Inflammatory macrophage treated with lipopolysaccharide for 4 hours (primary cell): ENCODE results near the gene GABRB3.

ENCODE experiments used
- DNase-seq: peaks from one replicate; pipeline ENCODE4 v3.0.0-alpha.2; 2020

Gene GABRB3

DNA sequence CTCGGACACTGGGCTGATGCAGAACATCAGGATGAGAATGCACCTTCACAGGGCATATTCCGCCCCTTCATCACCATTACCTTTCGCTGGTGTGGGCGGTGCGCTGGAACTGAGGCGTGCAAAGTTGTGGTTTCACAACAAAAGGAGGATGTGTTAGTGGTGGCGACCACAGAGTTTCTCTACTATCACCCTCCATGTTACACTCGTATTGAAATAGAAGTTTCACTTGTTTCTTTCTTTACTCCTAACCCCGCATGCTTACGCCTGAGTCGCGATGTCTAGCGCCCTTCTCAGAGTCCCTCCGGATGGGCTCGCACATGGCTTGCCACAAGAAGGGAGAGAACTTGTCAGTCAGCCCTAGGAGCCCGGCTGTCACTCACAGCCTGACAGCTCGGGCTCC, 148.7 kb downstream of the GABRB3 start:
- DNase-seq, result no peak

DNA sequence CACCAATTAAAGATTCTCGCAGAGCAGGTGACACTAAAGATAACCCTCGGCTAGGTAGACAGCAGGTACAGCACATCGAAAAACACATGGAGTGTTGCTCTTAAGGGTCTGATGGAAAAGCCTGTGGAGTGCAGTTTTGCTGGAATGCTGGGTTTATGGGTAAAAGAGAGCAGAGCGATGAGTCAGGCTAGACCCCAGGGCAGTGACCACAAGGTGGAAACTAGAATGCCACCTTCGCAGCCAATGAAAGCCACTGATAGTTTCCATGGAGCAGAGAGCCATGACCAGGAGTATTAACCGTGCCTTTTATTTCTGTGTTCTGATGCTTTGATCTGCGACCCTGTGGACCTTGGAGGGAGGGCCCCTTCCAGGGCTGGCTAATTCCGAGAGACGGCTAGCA, 149.8 kb downstream of the GABRB3 start:
- DNase-seq, result no peak

DNA sequence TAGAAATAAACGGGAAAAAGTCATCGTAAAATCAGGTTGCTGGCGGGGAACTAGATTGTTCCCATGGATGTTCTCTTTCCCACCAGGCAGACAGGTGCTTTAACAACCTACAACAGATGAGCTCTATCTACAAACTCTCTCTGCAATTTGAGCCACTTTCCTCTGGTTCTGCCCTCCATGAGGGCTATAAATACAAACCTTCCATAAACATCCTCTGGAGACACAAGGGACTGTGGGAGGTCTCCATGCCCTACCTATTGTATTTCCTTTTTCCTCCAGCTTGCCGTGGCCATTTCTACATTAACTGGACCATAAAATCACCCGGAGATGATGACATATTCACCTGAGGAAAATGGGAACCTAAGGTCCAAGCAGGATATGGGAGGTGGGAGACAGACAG, 151.1 kb downstream of the GABRB3 start:
- DNase-seq, result no peak

DNA sequence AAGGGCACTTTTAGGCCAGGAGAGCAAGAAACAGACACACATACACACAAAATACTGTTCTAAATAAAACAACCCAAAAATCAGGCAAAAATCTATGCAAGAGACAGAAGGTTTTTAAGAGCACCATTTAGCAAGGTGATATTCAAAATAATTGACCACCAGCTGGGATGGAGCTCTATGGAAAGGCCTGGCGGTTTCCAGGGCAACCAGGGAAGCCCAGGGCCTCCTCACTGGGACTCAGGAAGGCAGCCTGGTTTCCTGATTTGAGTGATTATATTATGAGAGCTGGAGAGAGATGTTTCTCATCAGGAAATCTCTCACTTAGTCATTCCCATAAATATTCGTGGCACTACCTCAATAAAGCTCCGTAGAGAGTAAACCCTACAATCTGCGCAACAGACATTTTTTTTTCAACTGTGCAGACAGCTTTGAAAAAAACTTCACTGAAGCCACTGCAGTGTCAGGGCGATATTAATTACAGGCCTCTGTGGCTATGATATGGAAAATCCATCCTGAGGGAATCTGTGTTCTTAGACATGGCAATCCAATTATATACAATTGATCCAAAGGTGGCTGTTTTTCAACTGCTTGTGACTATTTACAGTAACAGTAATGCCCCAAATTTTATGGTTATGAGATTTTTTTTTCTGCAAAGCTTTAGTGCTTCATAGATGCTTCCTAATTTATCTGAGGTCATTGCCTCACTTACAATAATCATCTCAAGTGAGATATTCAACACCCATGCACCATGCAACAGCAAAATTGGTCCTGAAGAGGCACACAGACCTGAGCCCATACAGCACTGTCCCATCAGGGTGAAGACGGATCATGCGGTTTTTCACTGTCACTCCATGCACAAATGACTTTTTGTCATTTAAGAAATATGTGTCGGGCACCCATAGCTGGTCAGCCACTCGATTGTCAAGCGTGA, 152.1 kb downstream of the GABRB3 start:
- DNase-seq, result no peak

DNA sequence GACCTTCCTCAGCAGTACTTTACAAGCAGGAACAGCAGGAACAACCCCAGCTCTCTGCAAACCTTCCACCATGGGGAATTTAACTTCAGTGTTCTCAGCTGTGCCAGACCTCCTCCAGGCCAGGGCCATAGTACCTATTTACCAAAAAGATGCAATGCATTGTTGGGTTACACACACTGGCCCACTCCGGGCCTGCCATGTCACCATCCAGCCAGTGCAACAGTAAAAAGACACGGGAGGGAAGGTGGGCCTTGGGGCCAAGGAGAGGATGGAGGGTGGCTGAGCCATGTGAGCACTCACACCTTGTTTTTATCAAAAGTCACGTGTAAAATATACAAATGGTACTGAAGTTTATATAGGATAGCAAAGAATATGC, 157.0 kb downstream of the GABRB3 start:
- no peak for DNase-seq

DNA sequence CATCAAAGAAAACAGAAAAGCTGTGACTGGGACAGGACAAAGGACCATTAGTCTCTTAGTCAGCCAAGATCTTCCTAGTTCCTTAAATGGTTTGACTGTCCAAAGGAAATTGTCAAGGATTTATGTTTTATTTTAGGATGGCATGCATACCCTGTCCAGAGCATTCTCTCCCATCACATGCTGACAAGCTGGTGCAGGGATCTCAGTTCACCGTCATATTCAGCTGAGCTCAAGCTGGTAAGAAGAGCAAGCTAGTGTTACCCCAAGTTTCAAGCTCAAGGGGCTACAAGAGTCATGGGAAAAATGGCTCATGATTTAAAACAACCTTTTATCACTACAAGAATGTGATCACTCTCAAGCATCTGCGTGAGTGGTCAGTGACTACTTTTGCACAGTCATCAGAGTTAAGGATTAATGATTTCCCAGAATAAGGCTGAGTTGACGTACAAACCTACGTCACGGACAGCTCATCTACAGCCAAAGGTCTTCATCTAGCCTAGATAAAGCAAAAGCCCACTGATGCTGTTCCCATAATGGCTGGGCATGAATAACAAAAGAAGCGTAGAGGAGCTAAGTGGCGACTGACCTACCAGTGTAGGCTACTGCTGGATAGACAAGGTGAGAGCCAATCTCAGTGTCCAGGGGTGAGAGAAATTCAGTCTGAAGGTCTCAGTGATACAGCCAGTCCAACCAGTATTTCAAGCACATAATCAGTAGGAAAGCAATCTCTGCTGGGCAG, 157.5 kb downstream of the GABRB3 start:
- DNase-seq, result no peak

DNA sequence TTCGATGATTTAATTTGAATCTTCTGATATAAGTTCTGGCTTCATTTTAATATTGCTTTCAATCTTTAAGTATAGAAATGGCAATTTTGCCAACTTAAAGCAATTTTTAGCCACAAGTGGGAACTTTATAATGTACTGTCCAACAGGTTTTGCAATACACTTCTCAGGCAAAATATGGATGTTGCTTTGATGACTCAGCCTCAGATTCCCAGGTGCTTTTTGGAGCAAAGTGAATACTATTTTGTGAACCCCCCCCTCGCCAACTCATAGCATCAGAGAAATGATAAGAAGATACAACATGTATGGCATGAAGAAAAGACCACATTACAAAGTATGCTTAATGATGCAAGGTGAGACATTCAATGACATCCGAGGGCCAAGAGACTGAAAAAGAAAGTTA, 158.1 kb downstream of the GABRB3 start:
- no peak for DNase-seq

DNA sequence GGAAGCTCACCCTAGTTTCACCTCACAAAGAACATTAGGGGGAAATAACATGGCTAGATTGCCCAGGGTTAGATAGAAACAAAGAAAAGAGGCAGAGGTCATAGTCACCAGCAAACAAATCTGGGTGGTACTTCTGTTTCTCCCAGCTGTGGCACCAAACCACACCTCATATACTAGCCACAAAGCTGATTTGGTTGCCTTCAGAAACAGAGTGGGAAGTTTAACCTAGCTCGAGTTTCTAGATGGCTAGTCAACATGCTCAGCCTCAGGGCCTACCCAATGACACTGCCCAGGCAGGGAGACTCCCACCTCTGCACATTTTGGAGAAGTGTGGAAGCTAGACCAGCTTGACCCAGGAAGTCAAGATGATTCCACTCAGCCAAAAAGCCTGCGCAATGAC, 174.2 kb downstream of the GABRB3 start:
- no peak for DNase-seq

DNA sequence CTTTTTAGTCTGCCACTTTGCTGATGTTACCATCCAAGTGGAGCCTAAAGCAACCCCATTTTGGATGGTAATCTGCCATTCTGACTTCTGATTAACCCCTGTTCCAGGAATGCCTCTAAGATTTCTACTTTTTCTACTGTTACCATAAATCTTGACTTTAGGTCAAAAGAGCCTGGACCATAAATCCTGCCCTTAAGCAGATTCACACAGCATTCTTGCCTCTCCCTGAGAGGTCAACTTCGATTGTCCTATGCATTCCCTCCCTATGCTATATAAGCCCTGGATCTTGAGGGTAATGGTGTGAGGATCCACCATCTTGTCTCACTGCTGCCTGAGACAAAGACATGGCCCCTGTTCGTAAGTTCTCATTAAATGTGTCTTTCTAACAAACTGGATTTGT, 177.3 kb downstream of the GABRB3 start:
- no peak for DNase-seq

DNA sequence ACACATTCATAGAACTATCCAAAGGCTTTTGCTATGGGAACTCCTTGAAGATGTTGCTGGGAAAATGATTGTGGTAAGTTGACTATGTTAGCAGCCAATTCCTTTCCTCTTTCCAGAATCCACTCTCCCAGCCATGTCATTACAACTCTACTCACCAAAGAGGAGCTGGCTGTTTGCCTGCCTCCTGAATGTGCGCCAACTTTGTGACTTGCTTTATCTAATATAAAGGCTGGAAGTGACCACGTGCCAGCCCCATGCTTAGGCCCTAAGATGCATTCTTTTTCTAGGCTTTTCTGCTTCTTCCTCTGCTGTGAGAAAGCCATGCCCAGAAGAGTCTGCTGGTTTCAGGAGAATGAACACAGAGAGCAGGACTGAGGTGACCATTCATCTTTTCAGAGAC, 182.2 kb downstream of the GABRB3 start:
- DNase-seq, result no peak

DNA sequence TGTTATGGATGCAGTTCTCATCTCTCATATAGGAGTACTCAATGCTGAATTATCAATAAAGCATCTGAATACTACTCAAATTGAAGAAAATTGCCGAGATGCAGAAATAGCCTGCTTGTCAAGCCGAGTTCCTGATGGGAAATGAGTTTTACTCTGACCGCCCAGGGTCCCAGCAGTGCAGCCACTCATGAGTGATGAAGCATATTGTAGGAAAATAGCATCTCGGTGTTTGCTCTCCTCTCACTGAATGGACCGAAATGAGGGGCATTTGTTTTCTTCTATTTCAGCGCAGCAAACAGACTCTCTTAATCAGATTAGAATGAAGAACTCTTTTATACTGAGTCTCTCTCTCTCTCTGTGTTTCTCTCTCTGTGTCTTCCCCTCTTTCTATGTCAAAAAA, 190.0 kb downstream of the GABRB3 start:
- no peak for DNase-seq

DNA sequence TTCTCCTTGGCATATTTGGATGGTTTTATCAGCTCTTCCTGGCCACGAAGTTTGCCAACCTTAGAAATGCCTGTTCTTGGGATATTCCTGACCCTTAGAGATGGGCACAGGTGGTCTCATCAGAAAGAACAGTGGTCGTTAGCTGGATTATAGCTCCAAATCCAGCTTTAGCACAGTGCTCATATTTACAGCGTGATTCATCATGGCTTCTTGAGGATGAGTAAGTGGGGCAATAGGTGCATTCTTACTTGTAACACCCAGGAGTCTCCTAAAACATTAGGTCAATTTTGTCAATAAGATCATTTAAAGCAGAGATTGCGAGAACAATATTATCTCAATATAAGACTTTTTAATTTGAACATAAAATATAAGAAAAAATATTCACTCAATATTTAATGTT, 191.9 kb downstream of the GABRB3 start:
- DNase-seq, result no peak

DNA sequence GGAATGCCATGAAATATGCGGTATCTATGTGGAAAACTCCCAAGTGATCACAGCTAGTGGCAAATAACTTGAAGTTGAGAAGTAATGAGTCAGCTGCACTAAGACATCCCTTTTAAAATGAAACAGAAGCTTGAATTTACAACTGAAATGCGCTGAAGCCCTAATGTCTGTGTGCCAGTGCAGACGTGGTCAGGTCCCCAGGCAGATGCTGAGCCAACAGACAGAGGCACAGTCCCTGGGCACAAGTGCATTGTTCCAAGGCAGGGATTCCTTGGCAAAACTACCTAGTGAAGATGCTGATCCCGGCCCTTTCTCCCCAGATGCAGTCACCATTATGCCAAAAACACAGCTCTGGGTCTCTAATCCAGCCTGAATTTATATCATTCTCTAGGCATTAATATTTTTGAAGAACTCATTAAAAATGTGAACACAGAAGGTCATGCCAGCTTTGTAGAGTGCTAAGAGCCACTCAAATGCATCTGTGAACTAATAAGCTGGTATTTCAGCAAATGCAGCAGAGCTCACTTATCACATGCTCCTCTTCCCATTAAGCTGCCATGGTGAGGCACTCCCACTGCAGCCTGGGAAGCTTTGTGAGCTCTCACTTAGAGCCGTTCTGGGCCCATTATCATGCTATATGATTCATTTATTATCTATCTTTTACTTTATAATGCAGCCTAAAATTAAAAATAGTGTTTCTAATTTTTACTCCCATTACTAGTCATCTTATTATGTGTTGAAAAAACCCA, 200.1 kb downstream of the GABRB3 start:
- DNase-seq, result no peak

DNA sequence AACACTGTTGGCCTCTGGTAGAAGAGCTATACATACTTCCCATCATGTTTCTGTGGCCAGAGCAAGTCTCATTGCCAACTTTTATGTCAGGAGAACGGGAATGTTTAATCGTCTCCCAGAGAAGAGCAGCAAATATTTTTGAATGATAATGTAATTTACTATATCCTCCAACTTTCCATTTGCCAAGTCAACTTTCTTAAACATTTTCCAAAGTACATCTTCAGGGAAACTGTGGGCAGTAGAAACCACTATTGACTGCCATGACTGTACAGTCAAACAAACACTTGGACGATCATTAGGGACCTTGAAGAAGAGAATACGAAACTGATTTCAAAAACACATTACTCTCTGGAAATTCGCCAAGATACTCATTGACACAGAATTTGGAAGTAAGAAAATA, 201.5 kb downstream of the GABRB3 start:
- no peak for DNase-seq

DNA sequence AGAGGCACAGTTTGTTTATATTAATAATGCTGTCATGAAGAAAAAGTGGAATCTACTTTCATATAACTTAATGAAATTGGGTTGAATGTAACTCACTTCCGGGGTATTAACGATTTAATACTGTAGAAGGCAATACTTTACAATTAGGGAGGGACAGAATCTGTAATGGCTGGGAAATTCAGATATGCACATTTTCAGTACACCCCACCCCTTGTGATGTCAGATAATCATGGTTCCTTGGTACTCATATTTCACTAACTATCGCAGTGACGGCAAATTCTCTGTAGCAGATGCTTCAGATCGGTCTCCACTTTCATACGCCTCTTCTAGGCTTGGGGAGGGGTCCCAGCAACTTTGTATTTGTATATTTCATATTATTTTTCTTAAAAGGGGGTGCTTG, 207.3 kb downstream of the GABRB3 start:
- no peak for DNase-seq

DNA sequence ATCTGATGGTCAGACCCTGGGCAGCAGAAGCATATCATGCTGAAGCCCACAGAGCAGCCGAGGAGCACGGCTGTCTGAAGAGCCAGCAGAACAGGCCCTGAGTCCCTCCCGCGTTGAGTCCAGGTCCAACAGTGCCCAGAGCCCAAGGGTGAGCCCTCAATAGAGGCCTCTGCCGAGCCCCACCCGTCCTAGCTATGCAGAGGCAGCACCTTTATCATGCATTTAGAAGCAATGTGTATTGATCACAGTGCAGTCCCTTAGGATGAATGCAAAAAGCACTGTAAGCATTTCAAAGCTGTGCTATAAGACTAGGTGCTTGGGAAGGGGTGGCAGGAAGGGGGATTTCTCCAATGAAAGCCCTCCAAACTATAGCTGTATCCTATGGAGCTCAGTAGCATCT, 208.5 kb downstream of the GABRB3 start:
- no peak for DNase-seq

DNA sequence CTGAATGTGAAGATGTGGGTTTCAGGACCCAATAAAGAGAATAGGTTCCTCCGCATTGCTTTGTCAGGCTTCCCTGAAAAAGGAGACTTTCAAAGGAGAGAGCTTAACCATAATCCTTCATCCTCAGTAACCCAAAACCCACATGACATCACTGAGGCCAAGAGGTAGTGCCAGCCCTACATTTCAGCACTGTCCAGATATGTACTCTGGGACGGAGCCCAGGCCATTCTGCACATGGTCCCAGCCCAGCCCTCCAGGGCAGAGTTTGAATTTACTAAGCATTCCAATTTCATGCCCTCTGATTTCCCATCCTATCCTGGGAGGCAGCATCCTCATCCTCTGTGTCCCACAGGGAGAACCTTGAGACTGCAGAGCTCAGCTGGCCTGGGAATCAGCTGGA, 210.5 kb downstream of the GABRB3 start:
- DNase-seq, result no peak

DNA sequence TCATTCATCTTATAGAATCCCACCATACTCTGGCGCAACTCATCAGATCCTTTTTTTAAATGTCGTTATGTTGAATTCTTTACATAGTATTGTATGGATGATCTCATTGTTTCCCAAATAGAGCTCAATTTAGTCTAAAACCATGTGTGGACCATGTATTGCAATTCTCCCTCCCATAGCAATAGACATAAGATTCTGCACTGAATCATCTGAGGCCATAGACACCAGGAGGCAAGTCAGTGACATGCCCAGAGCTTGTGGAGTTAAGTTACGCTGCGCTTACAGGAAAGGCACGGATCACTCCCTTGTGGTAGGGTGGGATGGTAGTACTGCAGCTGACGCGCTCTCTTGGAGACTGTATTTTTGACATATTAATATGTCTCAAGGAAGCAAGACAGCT, 211.0 kb downstream of the GABRB3 start:
- DNase-seq, result no peak

DNA sequence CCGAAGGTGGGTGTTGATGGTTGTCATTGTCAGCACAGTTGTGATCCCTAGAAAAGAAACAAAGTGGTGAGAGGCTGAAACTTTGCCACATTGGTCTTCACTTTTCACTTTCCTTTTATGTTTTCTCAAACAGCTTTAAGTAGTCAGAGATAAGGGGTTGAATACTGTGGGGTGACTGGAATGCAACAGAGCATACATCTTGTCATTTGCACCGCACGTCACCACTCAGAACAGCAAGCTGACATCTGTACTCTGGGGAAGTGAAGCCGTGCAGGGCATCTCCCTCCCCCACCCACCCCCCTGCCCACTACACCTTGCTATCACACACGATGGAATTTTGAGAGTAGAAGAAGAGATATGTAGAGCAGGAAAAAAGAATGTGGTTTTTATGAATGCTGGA, 211.7 kb downstream of the GABRB3 start:
- DNase-seq, result no peak

DNA sequence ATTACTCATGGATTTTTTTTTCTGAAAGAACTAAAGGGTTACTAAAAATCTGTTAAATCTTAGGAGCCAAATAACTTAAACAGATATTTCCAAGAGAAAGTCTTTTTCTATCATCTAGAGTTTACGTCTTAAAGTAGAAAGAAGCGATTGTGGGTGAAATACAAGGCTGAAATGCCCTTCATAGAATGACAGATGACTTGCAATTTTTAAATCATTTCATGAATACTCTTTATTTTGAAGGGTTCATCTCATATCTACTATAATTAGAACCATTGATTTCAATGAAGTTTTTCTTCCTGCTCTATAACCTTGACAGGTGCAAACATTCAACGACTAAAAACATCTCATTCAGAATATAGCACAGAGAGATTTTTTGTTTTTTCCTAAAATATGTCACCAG, 217.0 kb downstream of the GABRB3 start:
- no peak for DNase-seq

DNA sequence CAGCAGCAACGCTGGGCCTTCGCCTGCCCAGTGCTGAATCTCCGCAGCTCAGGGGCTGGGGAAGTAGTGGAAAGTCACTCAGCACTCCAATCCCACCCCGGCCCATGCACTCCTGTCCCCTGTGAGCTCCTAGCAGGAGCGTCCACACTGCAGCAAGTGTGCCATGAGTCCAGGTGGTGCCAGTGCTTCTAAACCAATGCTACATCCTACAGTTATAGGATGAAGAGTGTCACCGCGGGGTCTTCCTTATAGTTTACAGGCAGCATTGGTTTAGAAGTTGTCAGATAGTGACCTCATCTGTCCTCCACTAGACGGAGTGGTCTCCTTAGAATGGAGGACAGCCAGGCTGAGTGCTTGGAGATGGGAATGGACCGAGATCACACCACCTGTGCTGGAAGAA, 221.4 kb downstream of the GABRB3 start:
- DNase-seq, result no peak

DNA sequence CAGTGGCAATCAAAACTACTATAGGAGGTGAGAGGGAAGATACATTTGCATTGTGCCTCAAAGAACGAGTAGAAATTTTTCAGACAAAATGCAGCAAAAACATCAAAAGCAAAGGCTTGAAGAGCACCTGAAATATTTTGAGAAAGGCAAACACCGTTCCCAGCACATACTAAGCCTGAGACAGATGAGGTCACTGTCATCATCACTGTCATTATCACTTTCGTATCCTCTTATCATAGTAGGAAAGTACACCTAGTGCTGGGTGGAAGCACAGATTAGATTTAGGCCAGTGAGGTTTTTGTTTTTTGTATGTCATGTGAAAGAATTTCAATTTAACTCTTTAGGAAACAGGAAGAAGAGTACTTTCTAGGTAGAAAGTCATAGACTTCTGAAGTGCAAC, 222.0 kb downstream of the GABRB3 start:
- DNase-seq, result no peak

DNA sequence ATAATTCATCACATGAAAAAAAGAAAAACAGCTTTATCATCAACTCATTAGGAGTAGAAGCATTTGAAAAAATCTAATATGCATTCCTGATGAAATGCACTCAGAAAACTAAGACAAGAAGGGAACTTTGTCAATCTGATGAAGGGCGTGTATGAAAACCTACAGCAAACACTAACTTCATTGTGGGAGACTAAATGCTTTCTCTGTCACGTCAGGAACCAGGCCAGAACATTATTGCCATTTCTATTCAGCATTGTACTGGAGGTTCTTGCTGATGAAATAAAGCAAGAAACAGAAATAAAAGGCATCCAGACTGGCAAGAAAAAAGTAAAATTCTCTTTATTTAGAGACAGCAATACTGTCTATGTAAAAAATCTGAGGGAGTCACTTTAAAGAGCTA, 235.2 kb downstream of the GABRB3 start:
- no peak for DNase-seq

DNA sequence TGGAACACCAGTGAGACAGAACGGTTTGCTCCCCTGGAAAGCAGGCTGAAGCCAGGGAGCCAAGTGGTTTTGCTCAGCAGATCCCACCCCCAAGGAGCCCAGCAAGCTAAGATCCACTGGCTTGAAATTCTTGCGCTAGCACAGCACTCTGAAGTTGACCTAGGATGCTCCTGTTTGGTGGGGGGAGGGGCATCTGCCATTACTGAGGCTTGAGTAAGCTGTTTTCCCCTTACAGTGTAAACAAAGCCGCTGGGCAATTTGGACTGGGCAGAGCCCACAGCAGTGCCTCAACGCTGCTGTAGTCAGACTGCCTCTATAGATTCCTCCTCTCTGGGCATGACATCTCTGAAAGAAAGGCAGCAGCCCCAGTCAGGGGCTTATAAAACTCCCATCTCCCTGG, 241.4 kb downstream of the GABRB3 start:
- no peak for DNase-seq
